Measurements from ENCODE around the gene HSPB1.
A peak's percentile ranks its signal among the peaks of the same experiment; 100 is the strongest.
"Not testable (repeated sequence)": the region's sequence is repeated elsewhere in the genome, so short reads cannot be mapped to it uniquely, and the experiment has no call there.

The HSPB1 gene

DNA sequence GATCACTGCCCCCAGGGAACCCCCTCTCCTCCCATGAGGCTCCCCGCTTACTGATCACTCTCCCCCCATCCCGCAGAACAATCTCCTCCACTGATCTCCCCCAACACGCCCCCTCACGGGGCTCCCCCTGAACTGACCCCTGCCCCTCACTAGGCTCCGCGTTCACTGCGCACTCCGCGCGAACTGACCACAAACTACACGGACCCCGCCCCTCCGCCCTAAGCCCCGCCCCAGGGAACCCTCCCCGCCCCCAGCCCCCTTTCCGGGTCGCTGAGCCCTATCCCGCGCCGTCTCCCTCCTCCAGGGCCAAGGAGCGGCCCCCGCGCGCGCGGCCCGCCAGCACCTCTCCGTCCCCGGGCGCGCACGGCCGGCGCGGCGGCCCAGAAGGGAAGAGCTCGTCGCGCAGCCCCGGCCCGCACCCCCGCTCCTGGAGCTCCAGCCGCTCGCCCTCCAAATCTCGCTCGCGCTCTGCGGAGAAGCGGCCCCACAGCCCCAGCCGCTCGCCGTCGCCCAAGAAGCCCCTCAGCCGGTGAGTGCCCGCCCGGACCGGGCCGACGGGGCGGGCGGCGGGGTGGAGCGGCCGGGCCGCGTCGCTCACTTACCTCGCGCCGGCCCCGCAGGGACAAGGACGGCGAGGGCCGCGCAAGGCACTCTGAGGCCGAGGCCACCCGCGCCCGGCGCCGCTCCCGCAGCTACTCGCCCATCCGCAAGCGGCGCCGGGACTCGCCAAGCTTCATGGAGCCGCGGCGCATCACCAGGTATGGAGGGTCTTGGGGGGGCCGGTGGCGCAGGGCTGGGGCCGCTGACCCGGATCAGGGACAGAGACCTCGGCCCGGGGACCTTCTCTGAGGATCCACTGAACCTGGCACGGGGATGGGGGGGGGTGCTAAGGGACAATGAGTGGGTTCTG is 19.9 kb upstream of the HSPB1 start:
- no peak for DNase-seq (ENCODE audit: extremely low read depth, low read depth)
- TF ChIP-seq, protein P1, sequence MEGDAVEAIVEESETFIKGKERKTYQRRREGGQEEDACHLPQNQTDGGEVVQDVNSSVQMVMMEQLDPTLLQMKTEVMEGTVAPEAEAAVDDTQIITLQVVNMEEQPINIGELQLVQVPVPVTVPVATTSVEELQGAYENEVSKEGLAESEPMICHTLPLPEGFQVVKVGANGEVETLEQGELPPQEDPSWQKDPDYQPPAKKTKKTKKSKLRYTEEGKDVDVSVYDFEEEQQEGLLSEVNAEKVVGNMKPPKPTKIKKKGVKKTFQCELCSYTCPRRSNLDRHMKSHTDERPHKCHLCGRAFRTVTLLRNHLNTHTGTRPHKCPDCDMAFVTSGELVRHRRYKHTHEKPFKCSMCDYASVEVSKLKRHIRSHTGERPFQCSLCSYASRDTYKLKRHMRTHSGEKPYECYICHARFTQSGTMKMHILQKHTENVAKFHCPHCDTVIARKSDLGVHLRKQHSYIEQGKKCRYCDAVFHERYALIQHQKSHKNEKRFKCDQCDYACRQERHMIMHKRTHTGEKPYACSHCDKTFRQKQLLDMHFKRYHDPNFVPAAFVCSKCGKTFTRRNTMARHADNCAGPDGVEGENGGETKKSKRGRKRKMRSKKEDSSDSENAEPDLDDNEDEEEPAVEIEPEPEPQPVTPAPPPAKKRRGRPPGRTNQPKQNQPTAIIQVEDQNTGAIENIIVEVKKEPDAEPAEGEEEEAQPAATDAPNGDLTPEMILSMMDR (IDR thresholded peaks at IDR 0.05; ENCODE audit: low read depth, low read length), result no peak

DNA sequence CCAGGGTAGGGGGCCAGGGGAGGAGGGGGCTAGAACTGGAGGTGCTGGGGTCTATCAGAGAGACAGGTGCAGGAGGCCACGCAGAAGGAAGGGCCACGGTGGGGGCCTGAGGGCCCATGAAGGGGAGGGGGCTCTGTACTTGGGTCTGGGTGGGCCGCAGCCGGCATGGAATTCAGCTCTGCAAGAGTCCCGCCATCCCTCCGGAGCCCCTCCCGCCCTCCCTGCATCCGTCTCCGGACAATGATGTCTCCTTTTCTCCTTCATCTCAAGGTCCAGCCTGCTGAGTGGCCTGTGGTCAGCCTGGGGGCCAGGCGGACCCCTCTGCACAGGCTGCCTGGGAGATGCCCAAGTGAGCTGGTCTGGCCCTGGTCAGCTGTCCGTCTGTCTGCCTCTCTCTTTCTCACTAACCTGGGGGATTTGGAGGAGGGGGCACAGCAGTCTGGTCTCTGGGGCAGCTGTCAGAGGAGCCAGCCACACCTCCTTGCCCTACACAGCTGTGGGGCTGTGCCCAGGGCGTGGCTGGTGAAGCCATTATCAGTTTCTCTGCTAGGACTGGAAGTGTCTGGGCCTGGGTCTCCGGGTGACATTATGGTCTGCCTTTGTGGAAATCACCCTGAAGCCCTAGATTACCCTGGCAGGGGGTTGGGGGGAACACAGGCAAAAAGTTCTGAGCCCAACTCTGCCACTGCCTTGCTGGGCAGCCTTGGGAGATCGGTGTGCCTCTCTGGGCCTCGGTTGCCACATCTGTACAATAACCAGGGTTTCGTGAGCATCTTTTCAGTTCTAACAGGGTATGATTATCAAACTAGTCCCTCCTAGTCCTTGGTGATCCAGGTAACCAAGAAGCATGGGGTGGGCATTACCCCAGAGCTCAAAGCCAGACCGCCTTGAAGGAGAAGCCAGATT is 19.0 kb upstream of the HSPB1 start:
- no peak for DNase-seq (ENCODE audit: extremely low read depth, low read depth)

DNA sequence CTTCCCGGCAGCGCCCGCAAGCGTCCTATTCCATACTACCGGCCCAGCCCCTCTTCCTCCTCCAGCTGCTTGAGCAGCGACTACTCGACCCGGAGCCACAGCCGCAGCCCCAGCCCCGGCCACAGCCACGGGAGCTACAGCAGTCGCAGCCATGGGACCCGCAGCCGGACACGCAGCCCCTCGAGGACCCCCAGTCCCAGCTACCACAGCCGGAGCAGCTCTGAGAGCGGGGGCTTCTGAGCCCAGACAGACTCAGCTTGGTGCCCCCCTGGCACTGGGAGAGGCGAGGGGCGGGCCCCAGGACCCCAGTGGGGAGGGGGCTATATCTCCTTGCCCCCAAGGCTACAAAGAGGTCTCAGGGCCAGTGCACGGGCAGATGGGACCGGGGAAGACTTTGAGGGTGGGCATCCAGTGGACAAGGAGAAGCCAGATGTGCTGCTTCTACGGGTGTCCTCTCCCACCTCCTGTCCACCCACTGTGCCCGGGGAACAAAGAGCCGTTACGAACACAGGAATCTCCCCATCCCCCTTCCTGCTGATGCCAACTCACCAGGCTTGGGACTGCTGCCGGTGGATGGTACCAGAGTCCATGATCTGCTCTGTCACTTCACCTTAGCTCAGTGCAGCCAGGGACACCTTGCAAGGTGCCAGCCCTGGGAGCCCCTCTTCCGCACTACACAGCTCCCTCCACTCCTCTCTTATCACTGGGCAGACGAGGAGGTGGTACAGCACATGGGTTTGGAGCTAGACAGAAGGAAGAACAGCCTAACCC is 16.7 kb upstream of the HSPB1 start:
- DNase-seq (ENCODE audit: extremely low read depth, low read depth), result no peak
- TF ChIP-seq, protein P1 (IDR thresholded peaks at IDR 0.05; ENCODE audit: low read depth, low read length), result no peak

More for the DNA sequence above, 19.0 kb upstream of the HSPB1 start:
- TF ChIP-seq, protein P1 (IDR thresholded peaks at IDR 0.05; ENCODE audit: low read depth, low read length), result no peak

DNA sequence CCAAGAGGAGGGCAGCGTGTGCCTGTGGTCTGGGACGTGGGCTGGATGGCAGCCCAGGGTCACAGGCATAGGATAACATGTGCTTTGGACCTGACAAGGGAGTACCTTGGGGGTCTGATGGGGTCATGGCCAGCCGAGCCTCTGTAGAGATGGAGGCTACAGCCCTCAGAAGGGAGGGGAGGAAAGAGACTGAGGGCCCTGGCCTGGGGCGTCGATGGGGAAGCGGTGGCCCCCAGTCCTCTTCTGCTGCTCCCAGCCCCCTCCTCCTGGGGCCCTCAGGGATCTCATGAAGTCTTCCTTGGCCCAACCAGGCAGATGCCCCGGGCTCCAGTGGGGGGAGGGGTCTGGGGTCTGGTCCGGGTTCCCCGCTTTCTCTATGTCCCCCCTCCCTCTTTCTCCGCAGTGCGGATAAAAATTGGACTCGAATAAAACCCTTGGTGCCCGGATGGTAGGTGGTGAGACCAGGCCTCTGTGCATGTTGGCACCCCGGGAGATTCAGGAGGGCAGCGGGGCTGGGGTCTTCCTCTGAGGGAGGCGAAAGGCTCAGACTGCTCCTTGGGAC is 15.6 kb upstream of the HSPB1 start:
- DNase-seq (ENCODE audit: extremely low read depth, low read depth), result no peak
- TF ChIP-seq, protein P1 (IDR thresholded peaks at IDR 0.05; ENCODE audit: low read depth, low read length), result no peak

DNA sequence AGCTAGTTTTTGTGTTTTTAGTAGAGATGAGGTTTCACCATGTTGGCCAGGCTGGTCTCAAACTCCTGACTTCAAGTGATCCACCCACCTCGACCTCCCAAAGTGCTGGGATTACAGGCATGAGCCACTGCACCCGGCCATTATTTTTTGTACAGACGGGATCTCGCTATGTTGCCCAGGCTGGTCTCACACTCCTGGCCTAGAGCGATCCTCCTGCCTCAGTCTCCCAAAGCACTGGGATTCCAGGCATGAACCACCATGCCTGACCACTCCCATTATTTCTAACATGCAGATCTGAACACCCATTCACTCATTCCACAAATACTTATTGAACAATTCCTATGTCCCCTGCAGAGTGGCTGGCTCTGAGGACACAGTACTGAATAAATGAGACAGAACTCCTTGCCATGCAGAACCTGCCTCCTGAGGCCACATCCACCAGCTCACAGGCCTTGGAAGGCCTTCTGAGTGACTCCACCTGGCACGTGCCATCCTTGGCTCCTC is 11.6 kb upstream of the HSPB1 start:
- not testable (repeated sequence) for DNase-seq (ENCODE audit: extremely low read depth, low read depth)

DNA sequence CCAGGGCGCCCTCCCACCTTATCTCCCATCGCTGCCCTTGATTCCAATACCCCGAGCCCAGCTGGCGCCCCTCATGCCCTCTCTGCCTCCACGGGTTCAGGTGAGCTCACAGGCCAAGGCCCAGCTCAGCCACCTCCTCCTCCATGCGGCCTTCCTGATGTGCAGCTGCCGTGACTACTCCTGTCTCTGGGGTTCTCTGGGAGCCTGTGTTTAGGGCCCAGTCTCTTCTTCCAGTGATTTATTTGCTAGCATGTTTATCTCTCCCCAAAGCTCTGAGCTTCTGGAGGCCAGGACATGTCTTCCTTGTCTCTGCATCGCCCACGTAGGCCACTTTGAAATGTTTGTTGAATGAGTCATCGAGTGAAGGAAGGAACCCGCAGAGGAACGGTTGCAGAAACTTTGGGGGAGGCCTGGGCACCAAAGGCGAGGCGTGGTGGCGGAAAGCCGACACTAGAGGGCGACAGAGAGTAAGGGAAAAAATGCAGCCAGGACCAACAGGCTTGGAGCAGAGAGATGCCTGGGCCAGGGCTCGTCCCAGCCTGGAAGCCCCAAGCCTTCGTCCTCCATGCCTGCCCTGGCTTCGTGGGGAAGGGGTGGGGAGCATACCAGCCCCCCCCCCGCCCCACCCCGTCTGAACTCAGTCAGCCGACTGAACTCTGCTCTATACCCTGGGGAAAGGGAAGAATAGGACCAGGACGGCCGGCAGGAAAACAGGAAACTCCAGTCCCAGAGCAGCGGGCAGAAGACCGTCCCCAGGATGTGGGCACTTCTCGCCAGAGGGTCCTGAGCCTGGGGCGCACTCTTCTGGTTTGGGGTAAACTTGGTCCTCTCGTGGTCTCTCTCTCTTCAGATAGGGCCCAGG is 10.9 kb upstream of the HSPB1 start:
- TF ChIP-seq, protein P1 (IDR thresholded peaks at IDR 0.05; ENCODE audit: low read depth, low read length), result peak; percentile 93
- peak; percentile 85 for DNase-seq (ENCODE audit: extremely low read depth, low read depth)
